Right lobe of liver (tissue), 6 donors: Measurements from ENCODE around the gene MT1HL1. TPM values are rescaled to one million over a fixed set of nuclear protein-coding genes. Genes with fewer than 3 reads are reported as not detected.
"Not testable (repeated sequence)": the region's sequence is repeated elsewhere in the genome, so short reads cannot be mapped to it uniquely, and the experiment has no call there.

Experiments
- ATAC-seq, 4 donors: fragments of 200-7000 bp; cut with Tn5 transposase; one replicate each; pipeline ENCODE4 v1.9.1; 2020; ENCODE audit warnings: mild to moderate bottlenecking in 4 of 4, moderate library complexity in 4 of 4
- DNase-seq, 3 donors: peaks; one replicate each; pipeline ENCODE4 v3.0.0-alpha.2; 2020
- H3K27ac ChIP-seq, 3 donors: fragments of 200-600 bp; one replicate each; pipeline ENCODE4 v1.8.0; 2022
- H3K27me3 ChIP-seq, 2 donors: fragments of 200-600 bp; one replicate each; pipeline ENCODE4 v1.8.0; 2022
- H3K36me3 ChIP-seq, 4 donors: fragments of 200-600 bp; sonication (generic) in 1 of 4; one replicate each; pipeline versions ENCODE4 v1.5.1 to v1.8.0; 2017 to 2022; ENCODE audit warnings: control low read depth in 1 of 4
- H3K4me1 ChIP-seq, 4 donors: fragments of 200-600 bp; sonication (generic) in 1 of 4; one replicate each; pipeline versions ENCODE4 v1.5.1 to v1.8.0; 2017 to 2022; ENCODE audit warnings: control low read depth in 1 of 4
- H3K4me3 ChIP-seq, 3 donors: fragments of 200-600 bp; one replicate each; pipeline ENCODE4 v1.8.0; 2022
- H3K9me3 ChIP-seq, 4 donors: fragments of 200-600 bp; sonication (generic) in 1 of 4; one replicate each; pipeline versions ENCODE4 v1.5.1 to v1.8.0; 2017 to 2022; ENCODE audit warnings: control low read depth in 1 of 4
- CTCF ChIP-seq, 4 donors: fragments of 200-600 bp in 3 of 4; fragments of 450-650 bp in 1 of 4; IDR thresholded peaks; one replicate each; pipeline versions ENCODE4 v1.5.1 to v1.8.0; 2016 to 2022; ENCODE audit warnings: antibody characterized with exemption in 4 of 4, mild to moderate bottlenecking in 2 of 4
- POLR2A ChIP-seq: fragments of 450-650 bp; IDR thresholded peaks from one replicate; pipeline ENCODE4 v1.6.1; 2017; ENCODE audit warnings: antibody characterized with exemption, mild to moderate bottlenecking
- WGBS: methylation state at CpG from one replicate; pipeline ENCODE4 v1.1.6; 2018; ENCODE audit warnings: low coverage, low lambda C conversion rate; ENCODE audit not compliant: insufficient coverage; ENCODE audit errors: missing lambda C conversion rate; 5-methylcytosine and 5-hydroxymethylcytosine counted together
- intact Hi-C, 2 donors: fragments of 100-400 bp; cut with DNase I; formaldehyde crosslinking; loops; one replicate each; pipeline versions ENCODE4 v1.11.2 to v1.14.1; 2022
- total RNA-seq, 6 experiments: library from RNA; depleted of rRNA in 2 of 6; stranded (reverse); fragments of >200 nt in 2 of 6; fragmentation: NEBNext Ultra II Directional in 3 of 6; extraction: Animal tissue kit (Norgen Biotek cat#: 25700) in 3 of 6; gene quantifications; one replicate each; pipeline versions ENCODE4 v1.1.0 to v1.2.4, GENCODE V29; 2016 to 2023
- donor health status: DM: no; HTN: yes; CAD: no.
- donor health status: DM: no; HTN: no; CAD: no.
- donor health status: DM: no; HTN: no; CAD: no.
- donor health status: DM: no; HTN: yes; CAD: no.
- donor health status: DM: no; HTN: yes; CAD: no.

The MT1HL1 gene
- total RNA-seq, 6 experiments from 2014 or later = not detected

- Histone ChIP-seq H3K27me3 (no peaks in the 10 kb centered on the region), H3K9me3 (no peaks in the 10 kb centered on the region), H3K36me3 (no peaks in the 10 kb centered on the region), H3K4me1 (no peaks in the 10 kb centered on the region), H3K4me3 (no peak overlapping the region), H3K27ac (no peak overlapping the region)
- intact Hi-C loops = no loop called here
- DNase-seq = no peak
- TF ChIP-seq CTCF (IDR thresholded peaks at IDR 0.05) (no peak), POLR2A (no peak)
- WGBS = 58% methylated on average over 2 of the region's 3 CpGs
- ATAC-seq = no peak
Observed at GRCh38 chr1:236989290-236990051, 14.8 kb downstream of the MT1HL1 start.

DNA sequence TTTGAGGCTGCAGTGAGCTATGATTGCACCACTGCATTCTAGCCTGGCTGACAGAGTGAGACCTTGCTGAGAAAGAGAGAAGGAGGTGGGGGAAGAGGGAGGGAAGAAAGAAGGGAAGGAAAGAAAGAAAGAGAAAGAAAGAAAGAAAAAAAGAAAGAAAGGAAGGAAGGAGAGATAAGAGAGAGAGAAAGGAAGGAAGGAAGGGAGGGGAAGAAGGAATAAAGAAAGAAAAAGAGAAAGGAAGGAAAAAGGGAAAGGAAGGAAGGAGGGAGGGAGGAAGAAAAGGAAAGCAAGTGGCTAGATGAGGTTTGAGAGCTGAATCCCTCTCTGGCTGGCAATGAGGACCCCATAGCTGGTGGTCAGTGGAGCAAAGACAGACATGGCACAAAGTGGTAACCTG lies 20.4 kb downstream of the MT1HL1 start:
- ATAC-seq = no peak
- intact Hi-C loops = no loop called here
- TF ChIP-seq CTCF (IDR thresholded peaks at IDR 0.05) (no peak), POLR2A (no peak)
- no peaks in the 10 kb centered on the region for H3K36me3 ChIP-seq
- H3K27me3 ChIP-seq = no peaks in the 10 kb centered on the region
- no peaks in the 10 kb centered on the region for H3K9me3 ChIP-seq
- H3K27ac ChIP-seq = no peak overlapping the region
- no peak for DNase-seq
- H3K4me3 ChIP-seq = no peak overlapping the region
- H3K4me1 ChIP-seq = no peaks in the 10 kb centered on the region

DNA sequence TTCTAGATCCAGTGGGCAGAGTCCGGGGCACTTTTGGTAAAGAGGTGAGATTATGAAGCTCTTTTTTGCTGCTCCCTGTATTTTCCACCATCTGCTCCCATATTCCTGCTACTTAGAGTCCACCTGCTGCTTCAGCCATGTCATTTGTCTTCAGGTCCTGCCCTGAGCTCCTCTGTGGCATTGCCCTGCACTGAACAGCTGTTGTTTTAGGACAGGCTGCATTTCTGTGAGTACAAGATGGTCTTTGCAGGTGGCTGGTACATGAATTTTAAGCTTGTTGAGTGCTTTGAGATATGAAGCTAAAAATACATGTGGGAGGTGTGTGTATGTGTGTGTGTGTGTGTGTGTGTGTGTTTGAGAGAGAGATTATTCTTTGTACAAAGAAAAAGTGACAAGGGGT lies 21.9 kb downstream of the MT1HL1 start:
- H3K36me3 ChIP-seq = no peaks in the 10 kb centered on the region
- DNase-seq (no peak), ATAC-seq (no peak)
- H3K4me1 ChIP-seq = no peaks in the 10 kb centered on the region
- 46% methylated on average over 1 of the region's 1 CpG for WGBS
- H3K4me3 ChIP-seq = no peak overlapping the region
- intact Hi-C loops = no loop called here
- H3K27ac ChIP-seq = no peak overlapping the region
- H3K9me3 ChIP-seq = no peaks in the 10 kb centered on the region
- no peaks in the 10 kb centered on the region for H3K27me3 ChIP-seq
- TF ChIP-seq CTCF (IDR thresholded peaks at IDR 0.05) (no peak), POLR2A (no peak)

DNA sequence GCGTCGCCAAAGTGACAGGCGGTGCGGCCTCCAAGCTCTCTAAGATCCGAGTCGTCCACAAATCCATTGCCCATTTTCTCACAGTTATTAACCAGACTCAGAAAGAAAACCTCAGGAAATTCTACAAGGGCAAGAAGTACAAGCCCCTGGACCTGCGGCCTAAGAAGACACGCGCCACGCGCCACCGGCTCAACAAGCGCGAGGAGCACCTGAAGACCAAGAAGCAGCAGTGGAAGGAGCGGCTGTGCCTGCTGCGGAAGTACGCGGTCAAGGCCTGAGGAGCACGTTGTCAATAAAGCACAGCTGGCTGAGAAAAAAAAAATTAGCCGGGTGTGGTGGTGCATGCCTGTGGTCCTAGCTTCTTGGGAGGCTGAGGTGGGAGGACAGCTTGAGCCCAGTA lies 22.8 kb downstream of the MT1HL1 start:
- H3K4me3 ChIP-seq, H3K4me1 ChIP-seq, DNase-seq, H3K9me3 ChIP-seq, H3K27ac ChIP-seq, H3K27me3 ChIP-seq, ATAC-seq, H3K36me3 ChIP-seq, intact Hi-C loops: not testable (repeated sequence)
- WGBS = 56% methylated on average over 2 of the region's 20 CpGs

DNA sequence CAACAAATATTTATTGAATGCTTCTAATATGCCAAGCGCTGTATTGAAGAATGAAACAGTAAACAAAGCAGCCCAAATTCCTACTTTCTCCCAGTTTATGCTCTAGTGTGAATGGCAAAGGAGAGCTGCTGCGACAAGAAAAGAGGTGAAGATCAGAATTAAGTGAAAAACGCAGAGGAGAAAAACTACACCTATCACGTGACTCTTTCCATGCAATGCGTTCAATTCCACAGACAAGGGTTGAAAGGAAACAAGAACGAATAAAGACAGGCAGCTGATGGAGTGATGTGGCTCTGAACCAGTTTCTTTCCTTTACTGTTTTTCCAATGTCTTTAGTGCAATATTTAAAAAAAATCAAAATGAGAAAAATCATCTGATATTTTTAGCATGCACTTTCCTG lies 23.6 kb downstream of the MT1HL1 start:
- Histone ChIP-seq H3K4me3 (no peak overlapping the region), H3K4me1 (no peaks in the 10 kb centered on the region), H3K9me3 (no peaks in the 10 kb centered on the region), H3K36me3 (no peaks in the 10 kb centered on the region), H3K27me3 (no peaks in the 10 kb centered on the region), H3K27ac (no peak overlapping the region)
- ATAC-seq (no peak), DNase-seq (no peak)
- intact Hi-C loops = no loop called here
- WGBS = 57% methylated on average over 6 of the region's 6 CpGs
- TF ChIP-seq POLR2A (no peak), CTCF (IDR thresholded peaks at IDR 0.05) (no peak)
